Endothelial cell of hepatic sinusoid (primary cell): Measurements from ENCODE around the gene SLC22A23.

Experiments
- in situ Hi-C: cut with HindIII; loops from 2 replicates; pipeline ENCODE4 v1.10.0; 2017; ENCODE audit warnings: low sequenced_read_pairs

SLC22A23 gene

DNA sequence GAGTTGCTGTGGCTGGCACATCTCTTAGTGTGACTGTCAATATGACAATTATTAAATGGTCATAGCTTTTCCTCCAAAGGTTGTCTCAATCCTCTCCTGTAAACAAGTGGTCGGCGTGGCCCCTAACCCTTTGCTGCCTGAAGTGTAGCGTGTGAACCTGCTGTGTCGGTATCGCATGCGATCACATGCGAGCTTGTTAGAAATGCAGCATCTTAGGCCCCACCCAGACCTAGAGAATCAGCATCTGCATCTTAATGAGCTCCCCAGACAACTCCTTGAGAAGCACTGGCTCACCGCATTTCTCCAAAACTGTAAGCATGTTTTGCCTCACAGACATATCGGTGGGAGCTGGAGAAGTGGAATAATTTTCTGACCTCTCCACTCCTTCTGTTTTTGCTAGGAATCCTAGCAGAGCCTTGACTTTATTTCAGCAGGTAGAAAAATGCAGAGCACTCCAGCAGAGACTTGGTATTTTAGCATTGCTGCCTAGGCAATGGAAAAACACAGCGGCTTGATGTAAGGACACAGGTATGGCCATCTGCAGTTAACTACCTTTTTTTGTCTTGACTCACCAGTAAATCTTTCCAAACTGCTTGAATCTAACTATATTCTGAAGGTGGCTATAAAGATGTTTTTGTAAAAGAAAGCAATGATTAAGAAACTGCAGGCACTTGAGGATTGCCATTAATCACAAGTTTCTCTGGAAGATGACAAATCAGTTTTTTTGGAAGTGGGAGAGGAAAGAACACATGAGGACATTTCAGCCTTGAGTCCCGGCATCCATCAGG, 130.5 kb downstream of the SLC22A23 start:
- in situ Hi-C loops: no loop called here

DNA sequence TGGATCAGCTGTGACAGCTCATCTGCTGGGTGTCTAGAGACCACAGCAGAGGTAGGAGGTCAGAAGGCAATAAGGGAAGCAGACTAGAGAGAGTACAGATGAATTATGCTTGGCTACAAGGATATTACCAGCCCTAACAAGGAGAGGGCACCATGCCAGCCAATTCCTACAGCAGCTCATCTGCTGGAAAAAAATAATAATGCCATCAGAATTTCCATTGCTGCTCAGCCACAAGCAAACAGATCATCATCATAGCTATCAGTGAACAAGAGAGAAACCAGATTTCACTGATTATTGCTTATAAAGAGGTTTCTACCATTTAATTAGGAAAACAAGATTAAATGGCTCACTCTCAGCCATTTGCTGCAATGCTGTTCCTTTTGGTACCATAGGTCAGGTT, 131.6 kb downstream of the SLC22A23 start:
- in situ Hi-C loops: no loop called here

DNA sequence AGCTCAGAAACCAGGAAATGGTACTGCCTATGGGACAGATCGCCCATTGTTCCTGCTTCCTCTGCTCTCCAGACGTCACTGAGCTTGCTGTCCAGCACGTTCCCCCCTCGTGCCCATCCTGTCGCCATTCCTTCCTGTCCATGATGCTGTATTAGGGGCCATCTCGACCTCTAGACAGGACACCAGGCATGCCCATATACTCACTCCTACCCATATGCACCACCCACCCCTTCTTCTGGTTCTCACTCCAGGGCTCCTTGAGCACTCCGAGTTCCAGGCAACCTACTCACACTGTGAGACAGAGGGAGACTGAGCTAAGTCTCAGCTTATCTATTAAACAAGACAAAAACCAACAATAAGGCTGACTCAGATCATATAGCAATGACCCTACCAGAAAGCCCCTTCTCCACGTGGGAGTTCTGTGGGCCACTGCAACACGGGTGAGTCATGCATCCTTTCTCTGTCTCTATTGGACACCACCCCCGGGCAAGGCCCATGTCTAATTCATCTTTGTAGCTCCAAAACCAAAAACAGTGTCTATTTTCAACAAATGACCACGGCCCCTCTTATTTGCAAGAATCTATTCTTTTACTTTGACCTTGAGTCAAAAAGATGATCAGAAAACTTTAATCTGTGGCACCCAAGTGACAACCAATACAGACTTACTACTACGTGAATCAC, 132.4 kb downstream of the SLC22A23 start:
- in situ Hi-C loops: no loop called here

DNA sequence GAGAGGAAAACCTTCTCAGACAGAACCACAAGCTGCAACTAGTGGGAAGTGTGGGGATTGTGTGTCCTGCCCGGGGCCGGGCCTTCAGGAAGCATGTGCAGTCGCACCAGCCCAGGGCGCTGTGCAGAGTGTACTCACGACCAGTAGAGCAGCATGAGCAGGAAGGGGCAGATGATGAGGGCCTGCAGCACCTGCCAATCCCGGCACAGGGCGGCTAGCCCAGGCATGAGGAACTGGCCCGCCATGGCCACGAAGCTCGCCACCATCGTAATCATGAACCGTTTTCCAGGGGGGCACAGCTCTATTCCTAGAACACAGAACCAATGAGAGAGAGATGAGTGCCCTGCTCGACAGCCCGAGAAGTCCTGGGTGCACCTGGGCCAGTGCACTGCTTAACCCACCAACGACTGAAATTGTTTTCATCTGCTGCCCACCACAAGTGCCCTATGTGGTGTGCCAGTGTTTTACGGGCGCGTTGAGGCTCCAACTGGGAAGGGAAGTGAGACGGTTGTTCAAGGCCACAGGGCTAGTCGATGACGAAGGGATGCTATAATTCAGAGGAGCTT, 133.1 kb downstream of the SLC22A23 start:
- in situ Hi-C loops: no loop called here

DNA sequence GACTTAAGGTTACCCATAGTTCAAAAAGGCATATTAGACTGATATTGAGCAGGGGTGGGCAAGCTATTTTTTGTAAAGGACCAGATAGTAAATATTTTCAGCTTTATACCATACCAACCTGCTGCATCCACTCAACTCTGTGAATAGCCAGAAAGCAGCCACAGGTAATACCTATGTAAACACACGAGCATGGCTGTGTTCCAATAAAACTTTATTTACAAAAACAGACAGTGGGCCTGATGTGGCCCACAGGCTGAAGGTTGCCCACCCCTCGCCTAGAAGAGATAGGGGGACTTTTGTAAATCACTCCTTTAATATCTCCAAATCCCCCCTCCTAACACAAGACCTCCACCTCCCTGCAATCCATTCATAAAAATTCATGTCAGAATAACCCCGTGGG, 133.7 kb downstream of the SLC22A23 start:
- in situ Hi-C loops: no loop called here

DNA sequence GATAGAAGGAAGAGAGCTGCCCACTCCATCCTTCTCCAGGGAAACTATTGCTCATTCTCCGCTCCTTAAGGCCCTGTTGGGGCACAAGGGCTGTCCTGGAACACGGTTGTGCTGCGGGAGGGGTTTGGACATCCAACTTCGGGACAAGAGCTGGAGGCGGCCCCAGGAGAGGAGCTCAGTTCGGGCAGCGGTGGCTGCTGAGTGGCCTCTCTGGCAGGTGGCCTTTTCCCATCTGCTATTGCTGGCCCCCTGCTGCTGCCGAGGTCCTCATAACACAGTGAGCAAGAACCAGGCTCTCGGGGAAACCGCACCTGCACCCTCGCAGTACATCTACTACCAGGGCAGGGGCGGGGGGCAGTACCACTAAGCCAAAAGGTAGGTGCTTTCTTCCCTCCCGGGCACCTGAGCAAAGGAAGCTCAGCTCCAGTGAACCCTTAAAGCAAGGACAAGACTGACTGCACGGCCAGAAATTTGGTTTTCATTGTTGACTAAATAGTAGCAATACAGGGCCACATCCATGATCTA, 134.4 kb downstream of the SLC22A23 start:
- in situ Hi-C loops: no loop called here

DNA sequence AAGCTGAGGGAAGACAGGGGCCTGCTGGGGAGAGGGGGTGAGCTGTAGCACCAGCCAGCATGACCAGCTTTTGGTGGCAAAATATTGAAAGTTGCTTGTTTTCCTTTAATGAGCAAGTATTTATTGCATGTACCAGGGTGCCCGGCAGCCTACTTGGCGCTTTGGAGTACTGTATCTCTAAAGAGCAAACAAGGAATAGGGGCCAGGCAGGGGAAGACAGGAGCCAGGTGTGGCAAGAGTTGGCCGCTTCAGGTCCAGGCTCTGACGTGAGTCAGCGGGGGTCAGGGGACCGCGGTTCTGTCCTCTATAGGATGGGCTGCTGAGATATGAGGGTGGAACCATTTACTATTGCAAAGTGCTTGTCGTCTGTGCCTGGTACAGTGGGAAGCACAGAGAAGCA, 135.0 kb downstream of the SLC22A23 start:
- in situ Hi-C loops: no loop called here

DNA sequence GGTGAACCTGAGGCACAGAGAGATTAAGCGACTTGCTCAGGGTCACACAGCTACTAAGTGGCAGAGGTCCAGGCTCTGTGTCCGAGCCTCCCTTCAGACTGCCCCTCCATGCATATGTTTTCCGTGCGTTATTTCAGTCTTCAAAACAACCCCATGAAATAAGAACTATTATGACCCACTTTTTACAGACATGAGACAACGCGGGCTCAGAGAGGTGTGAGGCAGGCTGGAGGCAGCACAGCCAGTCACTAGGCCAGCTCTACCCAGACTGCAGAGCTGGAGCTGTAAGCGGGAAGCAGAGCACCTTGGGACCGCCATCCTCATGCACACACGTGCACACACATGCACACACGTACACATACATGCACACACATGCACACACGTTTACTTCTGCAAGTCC, 135.8 kb downstream of the SLC22A23 start:
- in situ Hi-C loops: no loop called here

DNA sequence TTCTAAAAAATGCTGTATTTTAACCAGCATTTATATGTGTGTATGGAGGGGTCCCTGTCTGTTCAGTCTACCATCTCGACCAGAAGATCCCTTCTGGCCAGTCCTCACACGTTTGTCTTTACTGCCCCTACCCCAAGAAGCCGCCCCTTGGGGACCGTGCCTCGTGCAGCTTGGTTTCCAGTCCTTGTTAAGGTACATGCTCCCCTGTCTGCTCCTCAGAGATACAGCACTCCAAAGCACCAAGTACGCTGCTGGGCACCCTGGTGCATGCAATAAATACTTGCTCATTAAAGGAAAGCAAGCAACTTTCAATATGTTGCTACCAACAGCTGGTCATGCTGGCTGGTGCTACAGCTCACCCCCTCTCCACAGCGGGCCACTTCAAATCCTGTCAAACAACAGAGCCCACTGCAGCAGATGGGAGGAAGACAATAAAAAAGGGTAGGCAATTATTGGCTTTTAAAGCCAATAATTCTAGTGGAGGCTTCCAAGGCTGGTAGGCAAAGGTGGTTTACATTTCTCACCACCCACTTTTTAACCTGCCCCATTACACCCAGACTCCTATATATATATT, 136.5 kb downstream of the SLC22A23 start:
- in situ Hi-C loops: no loop called here

DNA sequence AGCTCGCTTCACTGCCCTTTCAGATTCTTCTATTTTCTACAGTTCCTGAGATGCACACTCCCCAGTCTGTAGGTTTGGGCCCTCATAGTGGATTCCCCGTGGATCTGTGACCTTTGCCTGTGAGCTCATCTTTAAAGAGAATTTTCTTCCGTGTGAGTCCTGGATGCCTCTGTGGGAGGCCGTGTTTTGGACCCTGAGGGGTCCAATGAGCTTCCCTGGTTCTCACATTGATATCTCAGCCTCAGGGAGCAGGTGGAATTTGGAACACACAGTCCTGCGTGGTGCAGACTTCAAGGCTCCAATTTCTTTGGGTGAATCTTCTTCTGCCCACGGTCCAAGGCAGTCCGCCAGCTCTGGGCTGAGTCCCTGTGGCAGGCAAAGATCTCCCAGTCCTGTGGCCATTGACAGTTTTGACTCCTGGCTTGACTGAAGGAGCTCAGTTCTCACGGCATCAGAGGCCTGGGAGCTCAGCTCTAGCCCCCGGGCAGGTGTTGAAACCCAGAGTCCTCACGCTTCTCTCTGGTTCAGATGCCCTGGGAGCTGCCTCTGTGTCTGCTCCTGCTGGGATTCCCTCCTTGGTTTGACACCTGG, 137.1 kb downstream of the SLC22A23 start:
- in situ Hi-C loops: no loop called here

DNA sequence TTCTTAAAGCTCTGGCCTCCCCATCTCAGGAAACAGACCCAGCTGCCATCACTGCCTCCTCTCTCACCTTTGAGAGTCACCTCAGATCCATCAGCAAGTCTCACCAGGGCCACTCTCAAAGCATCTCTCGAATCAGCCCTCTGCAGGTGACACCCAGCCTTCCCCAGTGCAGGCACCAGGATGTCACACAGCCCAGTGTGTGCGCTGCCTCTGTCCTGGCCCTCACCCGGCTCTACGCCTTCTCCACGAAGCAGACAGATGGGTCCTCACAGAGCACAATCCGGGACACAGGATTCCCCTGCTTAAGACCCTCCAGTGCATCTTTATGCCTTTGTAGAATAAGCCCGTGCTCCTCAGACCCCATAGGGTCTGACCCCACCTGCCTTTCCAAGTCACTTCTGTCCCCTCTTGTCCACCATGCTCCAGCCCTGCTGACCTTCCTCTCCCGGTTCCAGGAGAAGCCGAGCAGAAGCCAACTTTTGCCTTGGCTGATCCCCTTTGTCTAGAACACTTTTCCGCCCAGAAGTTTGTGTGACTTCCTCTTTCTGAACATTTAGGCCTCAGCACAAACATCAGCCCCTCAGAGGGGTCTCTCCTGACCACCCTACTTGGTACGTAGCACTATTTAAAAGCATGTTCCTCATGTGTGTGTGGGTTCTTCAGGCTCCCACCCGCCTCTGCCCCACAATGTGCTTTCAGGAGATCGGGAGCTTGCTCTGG, 137.9 kb downstream of the SLC22A23 start:
- in situ Hi-C loops: no loop called here

DNA sequence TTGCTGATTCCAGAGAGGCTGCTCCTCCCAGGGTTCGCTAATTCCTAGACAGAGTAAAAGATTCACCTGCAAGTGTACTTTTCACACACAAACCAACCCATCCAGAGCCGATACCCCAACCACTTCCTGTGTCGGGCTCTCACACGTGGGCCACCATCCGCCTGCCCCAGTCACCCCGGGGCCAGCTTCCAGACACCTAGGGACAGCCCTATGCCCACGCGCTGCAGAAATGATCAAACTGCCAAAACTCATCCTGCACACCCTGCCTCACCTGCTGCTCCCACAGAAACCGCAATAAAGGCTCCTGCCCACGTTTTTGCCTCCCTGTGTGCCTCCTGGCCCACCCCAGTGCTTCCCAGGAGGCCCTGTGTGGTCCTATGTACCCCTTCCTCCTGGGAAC, 138.6 kb downstream of the SLC22A23 start:
- in situ Hi-C loops: no loop called here

DNA sequence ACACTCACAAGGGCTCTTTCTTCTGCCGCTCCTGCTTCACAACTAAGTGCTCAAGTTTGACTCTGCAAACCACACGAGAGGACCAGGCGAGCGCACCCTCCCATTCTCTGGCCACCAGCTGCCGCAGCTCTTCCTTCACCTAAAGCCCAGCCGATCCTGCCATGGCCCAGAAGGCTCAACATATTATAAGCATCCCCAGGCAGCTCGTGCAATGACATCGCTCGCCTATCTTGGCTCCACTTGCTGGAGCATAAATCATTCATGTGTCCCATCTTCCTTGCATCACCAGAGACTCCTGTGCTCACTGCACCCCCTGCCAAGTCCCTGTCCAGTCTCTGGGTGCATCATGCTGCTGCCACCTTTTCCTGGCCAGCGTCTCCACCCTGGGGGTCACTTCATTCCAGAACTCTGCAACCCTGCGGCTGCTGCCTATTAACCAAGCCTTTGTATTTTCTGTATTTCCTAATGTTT, 139.1 kb downstream of the SLC22A23 start:
- in situ Hi-C loops: no loop called here

DNA sequence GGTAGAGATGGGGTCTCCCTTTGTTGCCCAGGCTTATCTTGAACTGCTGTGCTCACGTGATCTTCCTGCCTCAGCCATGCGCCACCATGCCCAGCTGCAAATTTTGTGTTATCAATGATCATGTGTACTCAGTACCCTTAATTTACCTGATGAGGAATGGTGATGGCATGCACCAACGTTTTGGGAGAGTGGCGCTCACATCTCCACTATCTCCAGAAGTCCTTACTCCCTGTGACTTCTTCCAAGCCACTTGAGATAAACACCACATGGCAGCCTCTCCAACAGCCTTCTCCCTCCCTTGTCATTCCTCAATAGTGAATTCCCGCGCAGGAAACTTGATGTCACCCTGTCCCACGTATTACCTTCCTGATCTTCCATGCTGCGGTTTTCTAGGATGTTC, 140.0 kb downstream of the SLC22A23 start:
- in situ Hi-C loops: no loop called here

DNA sequence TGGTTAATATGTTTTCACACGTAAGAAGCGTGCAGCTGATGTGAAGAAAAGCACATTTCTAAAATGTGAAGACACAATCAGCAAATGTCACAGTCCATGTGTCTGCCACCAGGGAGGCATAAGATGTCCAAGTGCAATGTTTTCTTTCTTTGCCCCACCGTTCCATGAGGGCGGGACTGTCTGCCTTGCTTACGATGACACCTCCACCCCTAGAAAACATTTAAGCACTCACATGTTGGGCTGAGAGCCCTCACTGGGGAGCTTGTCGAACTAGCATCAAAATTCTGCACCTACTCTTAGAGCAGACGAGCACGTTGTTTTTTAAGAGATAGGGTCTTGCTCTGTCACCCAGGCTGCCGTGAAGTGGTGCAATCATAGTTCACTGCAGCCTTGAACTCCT, 140.5 kb downstream of the SLC22A23 start:
- in situ Hi-C loops: no loop called here

DNA sequence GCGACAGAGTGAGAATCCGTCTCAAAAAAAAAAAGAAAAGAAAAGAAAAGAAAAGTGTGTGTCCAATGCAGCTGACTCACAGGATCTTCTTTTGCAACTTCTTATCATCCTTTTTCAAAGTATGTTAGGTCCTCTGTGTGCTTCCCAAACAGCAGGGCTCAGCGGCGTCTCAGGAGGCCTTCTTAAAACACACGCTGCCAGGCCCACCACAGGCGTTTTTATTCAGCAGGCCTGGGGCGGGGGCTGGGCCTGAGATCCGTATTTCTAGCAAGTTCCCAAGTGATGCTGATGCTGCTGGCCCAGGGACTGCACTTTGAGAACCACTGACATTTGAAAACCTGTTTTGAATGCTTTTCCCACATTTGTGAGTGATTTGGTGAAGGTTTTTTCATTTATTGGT, 141.0 kb downstream of the SLC22A23 start:
- in situ Hi-C loops: no loop called here

DNA sequence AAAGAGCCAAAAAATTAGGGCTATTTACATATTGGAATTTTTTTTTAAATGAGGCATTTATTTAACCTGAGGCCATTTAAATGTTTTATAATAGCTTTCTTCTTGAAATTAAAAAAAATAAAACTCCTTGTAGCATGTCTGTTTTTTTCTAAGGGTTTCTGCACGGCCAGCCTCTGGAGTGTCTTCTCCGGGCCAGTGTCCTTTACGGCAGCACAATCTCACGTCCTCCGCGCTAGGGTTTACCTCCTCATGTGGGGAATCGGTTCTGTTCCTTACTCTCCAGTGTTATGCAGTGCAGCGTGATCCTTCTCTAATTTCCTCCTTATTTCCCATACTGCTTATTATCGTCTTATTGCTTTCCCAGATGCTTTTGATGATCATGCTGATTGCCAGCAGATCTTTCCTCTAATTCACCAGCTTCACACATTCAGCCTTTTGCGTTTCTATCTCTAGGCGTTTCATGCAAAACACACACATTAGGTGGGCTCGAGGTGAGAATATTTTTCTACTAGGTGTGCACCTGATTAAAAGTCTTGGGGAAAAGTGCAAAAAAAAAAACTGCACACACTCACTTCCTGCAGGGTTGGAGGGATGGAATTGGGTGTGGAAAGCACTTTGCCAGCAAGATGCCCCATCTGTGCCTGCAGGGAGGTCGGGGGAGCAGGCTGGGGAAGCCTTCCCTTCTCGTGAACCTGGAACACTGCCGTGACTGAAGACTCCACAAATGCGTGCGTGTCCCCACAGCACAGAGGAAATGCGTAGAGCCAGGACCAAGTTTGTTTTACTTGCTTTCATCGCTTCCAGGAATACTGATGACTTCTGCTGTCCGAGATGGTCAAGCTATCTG, 142.0 kb downstream of the SLC22A23 start:
- in situ Hi-C loops: no loop called here

DNA sequence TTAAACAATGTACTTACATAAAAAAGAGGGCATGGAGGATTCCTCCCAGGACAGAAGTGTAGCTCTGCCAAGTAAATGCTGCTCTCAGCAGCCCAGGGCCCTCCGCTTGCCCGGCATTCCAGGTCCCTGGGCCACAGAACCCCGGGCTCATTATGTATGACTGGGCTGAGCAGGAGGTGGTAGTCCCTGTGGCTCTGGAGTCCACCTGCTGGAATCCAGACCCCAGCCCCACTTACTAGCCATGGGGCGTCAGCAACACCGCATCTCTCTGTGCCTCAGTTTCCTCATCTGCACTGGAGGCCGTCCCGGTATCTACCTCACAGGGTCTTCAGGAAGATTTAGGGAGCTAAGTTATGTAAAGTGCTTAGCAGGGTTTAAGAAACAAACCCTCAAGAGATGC, 142.7 kb downstream of the SLC22A23 start:
- in situ Hi-C loops: no loop called here

DNA sequence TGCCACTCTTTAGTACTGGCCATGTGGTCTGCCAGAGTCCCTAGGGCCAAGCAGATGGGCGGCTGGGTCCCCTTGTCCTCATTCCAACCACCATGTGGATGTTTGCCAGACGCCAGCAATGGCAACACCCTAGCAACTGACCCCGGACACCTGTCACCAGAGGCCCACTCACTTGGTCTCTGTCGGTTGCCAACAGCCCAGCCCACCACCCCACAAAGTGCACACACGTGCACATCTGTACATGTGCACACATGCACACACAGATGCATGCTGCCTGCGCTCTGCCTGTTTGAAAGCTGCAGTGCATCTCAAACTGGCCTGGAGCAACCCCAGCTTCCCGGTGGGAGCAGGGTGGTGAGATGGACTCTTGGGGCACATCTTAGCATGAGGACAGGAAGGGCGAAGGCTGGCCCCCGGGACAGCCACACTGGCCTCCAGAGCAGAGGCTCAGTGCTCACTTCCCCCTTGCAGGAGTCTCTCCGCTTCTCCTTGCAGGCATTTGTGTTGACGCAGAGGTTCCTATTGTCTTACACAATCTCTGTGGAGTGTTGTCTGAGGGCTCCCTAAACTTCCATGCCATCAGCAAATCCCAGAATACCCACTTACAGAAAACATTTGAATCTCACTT, 144.1 kb downstream of the SLC22A23 start:
- in situ Hi-C loops: no loop called here
